Measurements from ENCODE around the gene SMAP1. TPM values are rescaled to one million over a fixed set of nuclear protein-coding genes. Genes with fewer than 3 reads are reported as not detected.

The SMAP1 gene
- total RNA-seq, 1 donor from 2014 or later, result 12.4 TPM

GRCh38 chr6:70886661-70887060, 219.0 kb downstream of the SMAP1 start:
- Histone ChIP-seq H3K4me3 (ENCODE audit: low read depth, low read length) (no peak overlapping the region), H3K27me3 (ENCODE audit: control insufficient read depth, insufficient read depth, low read length) (peaks cover 2% of the 10 kb centered on the region), H3K36me3 (ENCODE audit: control insufficient read depth, insufficient read depth, low read length) (no peaks in the 10 kb centered on the region)
- TF ChIP-seq CTCF (IDR thresholded peaks at IDR 0.05; ENCODE audit: insufficient read depth, low read length, severe bottlenecking), result no peak
- DNase-seq (ENCODE audit: low read depth), result no peak
- no peak for FAIRE-seq

- H3K4me3 ChIP-seq (ENCODE audit: low read depth, low read length), result no peak overlapping the region
- H3K27me3 ChIP-seq (ENCODE audit: control insufficient read depth, insufficient read depth, low read length), result peaks cover 2% of the 10 kb centered on the region
- no peaks in the 10 kb centered on the region for H3K36me3 ChIP-seq (ENCODE audit: control insufficient read depth, insufficient read depth, low read length)
- FAIRE-seq (no peak), DNase-seq (ENCODE audit: low read depth) (no peak)
- no peak for TF ChIP-seq CTCF (IDR thresholded peaks at IDR 0.05; ENCODE audit: insufficient read depth, low read length, severe bottlenecking)
Measured at GRCh38 chr6:70889270-70889669, 221.6 kb downstream of the SMAP1 start.

GRCh38 chr6:70894001-70894400, 226.3 kb downstream of the SMAP1 start:
- no peak for TF ChIP-seq CTCF (IDR thresholded peaks at IDR 0.05; ENCODE audit: insufficient read depth, low read length, severe bottlenecking)
- Histone ChIP-seq H3K27me3 (ENCODE audit: control insufficient read depth, insufficient read depth, low read length) (no peaks in the 10 kb centered on the region), H3K4me3 (ENCODE audit: low read depth, low read length) (no peak overlapping the region), H3K36me3 (ENCODE audit: control insufficient read depth, insufficient read depth, low read length) (no peaks in the 10 kb centered on the region)
- DNase-seq (ENCODE audit: low read depth) (no peak), FAIRE-seq (no peak)

- no peaks in the 10 kb centered on the region for H3K27me3 ChIP-seq (ENCODE audit: control insufficient read depth, insufficient read depth, low read length)
- FAIRE-seq (no peak), DNase-seq (ENCODE audit: low read depth) (no peak)
- H3K36me3 ChIP-seq (ENCODE audit: control insufficient read depth, insufficient read depth, low read length), result no peaks in the 10 kb centered on the region
- TF ChIP-seq CTCF (IDR thresholded peaks at IDR 0.05; ENCODE audit: insufficient read depth, low read length, severe bottlenecking), result no peak
- H3K4me3 ChIP-seq (ENCODE audit: low read depth, low read length), result no peak overlapping the region
Measured at GRCh38 chr6:70900047-70900446, 232.4 kb downstream of the SMAP1 start.

- DNase-seq (ENCODE audit: low read depth) (peak; percentile 7), FAIRE-seq (no peak)
- H3K36me3 ChIP-seq (ENCODE audit: control insufficient read depth, insufficient read depth, low read length), result no peaks in the 10 kb centered on the region
- no peaks in the 10 kb centered on the region for H3K27me3 ChIP-seq (ENCODE audit: control insufficient read depth, insufficient read depth, low read length)
- TF ChIP-seq CTCF (IDR thresholded peaks at IDR 0.05; ENCODE audit: insufficient read depth, low read length, severe bottlenecking), result peak; percentile 29
- H3K4me3 ChIP-seq (ENCODE audit: low read depth, low read length), result no peak overlapping the region
Measured at GRCh38 chr6:70901324-70901723, 233.6 kb downstream of the SMAP1 start.

- Histone ChIP-seq H3K27me3 (ENCODE audit: control insufficient read depth, insufficient read depth, low read length) (no peaks in the 10 kb centered on the region), H3K4me3 (ENCODE audit: low read depth, low read length) (no peak overlapping the region), H3K36me3 (ENCODE audit: control insufficient read depth, insufficient read depth, low read length) (no peaks in the 10 kb centered on the region)
- no peak for DNase-seq (ENCODE audit: low read depth)
- no peak for TF ChIP-seq CTCF (IDR thresholded peaks at IDR 0.05; ENCODE audit: insufficient read depth, low read length, severe bottlenecking)
- FAIRE-seq, result no peak
Measured at GRCh38 chr6:70903665-70904452, 236.2 kb downstream of the SMAP1 start.

Measured in bronchial epithelial cell (primary cell).